Measurements from ENCODE around the gene SLC44A3. TPM values are rescaled to one million over a fixed set of nuclear protein-coding genes. Genes with fewer than 3 reads are reported as not detected.

SLC44A3 gene
- total RNA-seq, 2 donors from 2014 or later, result 7.7 to 10.9 TPM

- no peak for DNase-seq (ENCODE audit: low spot score)
- intact Hi-C loops (cut with DNase I), result loop anchor here (5.0 to 10.0 kb wide), 3 partner anchors 65 to 115 kb away; no protein-coding TSS in a partner anchor
Observed at GRCh38 chr1:94919241-94920030, 99.3 kb downstream of the SLC44A3 start.

GRCh38 chr1:94920061-94920460 is 99.9 kb downstream of the SLC44A3 start:
- no peak for DNase-seq (ENCODE audit: low spot score)
- intact Hi-C loops (cut with DNase I), result loop anchor here (5.0 to 10.0 kb wide), 3 partner anchors 65 to 115 kb away; no protein-coding TSS in a partner anchor

- intact Hi-C loops (cut with DNase I), result loop anchor here (5.0 to 10.0 kb wide), 3 partner anchors 67 to 113 kb away; no protein-coding TSS in a partner anchor
- no peak for DNase-seq (ENCODE audit: low spot score)
Observed at GRCh38 chr1:94921977-94922376, 101.8 kb downstream of the SLC44A3 start.

- DNase-seq (ENCODE audit: low spot score), result no peak
- intact Hi-C loops (cut with DNase I), result loop anchor here (5.0 to 10.0 kb wide), 3 partner anchors 68 to 112 kb away; no protein-coding TSS in a partner anchor
Observed at GRCh38 chr1:94922761-94923331, 102.7 kb downstream of the SLC44A3 start.

- intact Hi-C loops (cut with DNase I), result loop anchor here (5.0 to 10.0 kb wide), 4 partner anchors 47 to 110 kb away; no protein-coding TSS in a partner anchor
- DNase-seq (ENCODE audit: low spot score), result no peak
Observed at GRCh38 chr1:94925004-94925403, 104.8 kb downstream of the SLC44A3 start.

- intact Hi-C loops (cut with DNase I), result loop anchor here (5.0 to 10.0 kb wide), 4 partner anchors 47 to 109 kb away; no protein-coding TSS in a partner anchor
Observed at GRCh38 chr1:94925561-94926125, 105.5 kb downstream of the SLC44A3 start.

GRCh38 chr1:94926126-94926914 is 106.2 kb downstream of the SLC44A3 start:
- intact Hi-C loops (cut with DNase I), result loop anchor here (5.0 to 10.0 kb wide), 4 partner anchors 46 to 108 kb away; no protein-coding TSS in a partner anchor
- peak; percentile 86 for DNase-seq (ENCODE audit: low spot score)

More at GRCh38 chr1:94925561-94926125, 105.5 kb downstream of the SLC44A3 start:
- DNase-seq (ENCODE audit: low spot score), result peak; percentile 88

GRCh38 chr1:94926915-94927404 is 106.8 kb downstream of the SLC44A3 start, which contains the start of gene CNN3:
Gene CNN3, minus strand, starts transcription at chr1:94927110. Its CDS starts 216 bp downstream, at chr1:94926894.
- peak; percentile 98 for DNase-seq (ENCODE audit: low spot score)
- intact Hi-C loops (cut with DNase I), result loop anchor here (5.0 to 10.0 kb wide), 4 partner anchors 45 to 108 kb away; no protein-coding TSS in a partner anchor

GRCh38 chr1:94927405-94928175 is 107.4 kb downstream of the SLC44A3 start:
- DNase-seq (ENCODE audit: low spot score), result no peak

GRCh38 chr1:94928293-94928939 is 108.3 kb downstream of the SLC44A3 start:
- no peak for DNase-seq (ENCODE audit: low spot score)

More at GRCh38 chr1:94927405-94928175, 107.4 kb downstream of the SLC44A3 start:
- intact Hi-C loops (cut with DNase I), result loop anchor here (5.0 to 10.0 kb wide), 4 partner anchors 45 to 107 kb away; no protein-coding TSS in a partner anchor

GRCh38 chr1:94929351-94930217 is 109.4 kb downstream of the SLC44A3 start:
- intact Hi-C loops (cut with DNase I), result loop anchor here (5.0 to 10.0 kb wide), 4 partner anchors 43 to 105 kb away; no protein-coding TSS in a partner anchor
- DNase-seq (ENCODE audit: low spot score), result no peak

More at GRCh38 chr1:94928293-94928939, 108.3 kb downstream of the SLC44A3 start:
- intact Hi-C loops (cut with DNase I), result loop anchor here (5.0 to 10.0 kb wide), 4 partner anchors 44 to 106 kb away; no protein-coding TSS in a partner anchor

GRCh38 chr1:94931254-94931841 is 111.2 kb downstream of the SLC44A3 start:
- intact Hi-C loops (cut with DNase I), result no loop called here
- no peak for DNase-seq (ENCODE audit: low spot score)

- no peak for DNase-seq (ENCODE audit: low spot score)
- intact Hi-C loops (cut with DNase I), result no loop called here
Observed at GRCh38 chr1:94934551-94934950, 114.4 kb downstream of the SLC44A3 start.

- DNase-seq (ENCODE audit: low spot score), result no peak
- intact Hi-C loops (cut with DNase I), result no loop called here
Observed at GRCh38 chr1:94935034-94935433, 114.9 kb downstream of the SLC44A3 start.

GRCh38 chr1:94935476-94935875 is 115.3 kb downstream of the SLC44A3 start:
- intact Hi-C loops (cut with DNase I), result no loop called here

More at GRCh38 chr1:94935476-94935875, 115.3 kb downstream of the SLC44A3 start:
- no peak for DNase-seq (ENCODE audit: low spot score)
